ENCODE results near the gene LMAN2L.
A peak's percentile ranks its signal among the peaks of the same experiment; 100 is the strongest.

DNA sequence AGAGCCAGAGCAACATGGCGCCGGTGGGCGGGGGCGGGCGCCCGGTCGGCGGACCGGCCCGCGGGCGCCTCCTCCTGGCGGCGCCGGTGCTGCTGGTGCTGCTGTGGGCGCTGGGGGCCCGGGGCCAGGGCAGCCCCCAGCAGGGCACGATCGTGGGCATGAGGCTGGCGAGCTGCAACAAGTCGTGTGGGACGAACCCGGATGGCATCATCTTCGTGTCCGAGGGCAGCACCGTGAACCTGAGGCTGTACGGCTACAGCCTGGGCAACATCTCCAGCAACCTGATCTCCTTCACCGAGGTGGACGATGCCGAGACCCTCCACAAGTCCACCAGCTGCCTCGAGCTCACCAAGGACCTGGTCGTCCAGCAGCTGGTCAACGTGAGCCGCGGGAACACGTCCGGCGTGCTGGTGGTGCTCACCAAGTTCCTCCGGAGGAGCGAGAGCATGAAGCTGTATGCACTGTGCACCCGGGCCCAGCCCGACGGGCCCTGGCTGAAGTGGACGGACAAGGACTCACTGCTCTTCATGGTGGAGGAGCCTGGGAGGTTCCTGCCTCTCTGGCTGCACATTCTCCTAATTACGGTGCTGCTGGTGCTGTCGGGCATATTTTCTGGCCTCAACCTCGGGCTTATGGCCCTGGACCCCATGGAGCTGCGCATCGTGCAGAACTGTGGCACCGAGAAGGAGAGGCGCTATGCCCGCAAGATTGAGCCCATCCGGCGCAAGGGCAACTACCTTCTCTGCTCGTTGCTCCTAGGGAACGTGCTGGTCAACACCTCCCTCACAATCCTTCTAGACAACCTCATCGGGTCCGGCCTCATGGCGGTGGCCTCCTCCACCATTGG, 21.3 kb upstream of the LMAN2L start:
- TF ChIP-seq, protein P1, sequence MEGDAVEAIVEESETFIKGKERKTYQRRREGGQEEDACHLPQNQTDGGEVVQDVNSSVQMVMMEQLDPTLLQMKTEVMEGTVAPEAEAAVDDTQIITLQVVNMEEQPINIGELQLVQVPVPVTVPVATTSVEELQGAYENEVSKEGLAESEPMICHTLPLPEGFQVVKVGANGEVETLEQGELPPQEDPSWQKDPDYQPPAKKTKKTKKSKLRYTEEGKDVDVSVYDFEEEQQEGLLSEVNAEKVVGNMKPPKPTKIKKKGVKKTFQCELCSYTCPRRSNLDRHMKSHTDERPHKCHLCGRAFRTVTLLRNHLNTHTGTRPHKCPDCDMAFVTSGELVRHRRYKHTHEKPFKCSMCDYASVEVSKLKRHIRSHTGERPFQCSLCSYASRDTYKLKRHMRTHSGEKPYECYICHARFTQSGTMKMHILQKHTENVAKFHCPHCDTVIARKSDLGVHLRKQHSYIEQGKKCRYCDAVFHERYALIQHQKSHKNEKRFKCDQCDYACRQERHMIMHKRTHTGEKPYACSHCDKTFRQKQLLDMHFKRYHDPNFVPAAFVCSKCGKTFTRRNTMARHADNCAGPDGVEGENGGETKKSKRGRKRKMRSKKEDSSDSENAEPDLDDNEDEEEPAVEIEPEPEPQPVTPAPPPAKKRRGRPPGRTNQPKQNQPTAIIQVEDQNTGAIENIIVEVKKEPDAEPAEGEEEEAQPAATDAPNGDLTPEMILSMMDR (IDR thresholded peaks at IDR 0.05; ENCODE audit: insufficient read depth, low read length), result peak; percentile 4
- TF ChIP-seq, protein P2, sequence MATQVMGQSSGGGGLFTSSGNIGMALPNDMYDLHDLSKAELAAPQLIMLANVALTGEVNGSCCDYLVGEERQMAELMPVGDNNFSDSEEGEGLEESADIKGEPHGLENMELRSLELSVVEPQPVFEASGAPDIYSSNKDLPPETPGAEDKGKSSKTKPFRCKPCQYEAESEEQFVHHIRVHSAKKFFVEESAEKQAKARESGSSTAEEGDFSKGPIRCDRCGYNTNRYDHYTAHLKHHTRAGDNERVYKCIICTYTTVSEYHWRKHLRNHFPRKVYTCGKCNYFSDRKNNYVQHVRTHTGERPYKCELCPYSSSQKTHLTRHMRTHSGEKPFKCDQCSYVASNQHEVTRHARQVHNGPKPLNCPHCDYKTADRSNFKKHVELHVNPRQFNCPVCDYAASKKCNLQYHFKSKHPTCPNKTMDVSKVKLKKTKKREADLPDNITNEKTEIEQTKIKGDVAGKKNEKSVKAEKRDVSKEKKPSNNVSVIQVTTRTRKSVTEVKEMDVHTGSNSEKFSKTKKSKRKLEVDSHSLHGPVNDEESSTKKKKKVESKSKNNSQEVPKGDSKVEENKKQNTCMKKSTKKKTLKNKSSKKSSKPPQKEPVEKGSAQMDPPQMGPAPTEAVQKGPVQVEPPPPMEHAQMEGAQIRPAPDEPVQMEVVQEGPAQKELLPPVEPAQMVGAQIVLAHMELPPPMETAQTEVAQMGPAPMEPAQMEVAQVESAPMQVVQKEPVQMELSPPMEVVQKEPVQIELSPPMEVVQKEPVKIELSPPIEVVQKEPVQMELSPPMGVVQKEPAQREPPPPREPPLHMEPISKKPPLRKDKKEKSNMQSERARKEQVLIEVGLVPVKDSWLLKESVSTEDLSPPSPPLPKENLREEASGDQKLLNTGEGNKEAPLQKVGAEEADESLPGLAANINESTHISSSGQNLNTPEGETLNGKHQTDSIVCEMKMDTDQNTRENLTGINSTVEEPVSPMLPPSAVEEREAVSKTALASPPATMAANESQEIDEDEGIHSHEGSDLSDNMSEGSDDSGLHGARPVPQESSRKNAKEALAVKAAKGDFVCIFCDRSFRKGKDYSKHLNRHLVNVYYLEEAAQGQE (IDR thresholded peaks at IDR 0.05; ENCODE audit: insufficient replicate concordance, low read depth), result no peak
- TF ChIP-seq POLR2AphosphoS5 (IDR thresholded peaks at IDR 0.05; ENCODE audit: low read depth), result no peak
- TF ChIP-seq GABPA (IDR thresholded peaks at IDR 0.05; ENCODE audit: low read depth), result no peak
